Measurements from ENCODE around the gene CHERP.

- TF ChIP-seq, protein P1, sequence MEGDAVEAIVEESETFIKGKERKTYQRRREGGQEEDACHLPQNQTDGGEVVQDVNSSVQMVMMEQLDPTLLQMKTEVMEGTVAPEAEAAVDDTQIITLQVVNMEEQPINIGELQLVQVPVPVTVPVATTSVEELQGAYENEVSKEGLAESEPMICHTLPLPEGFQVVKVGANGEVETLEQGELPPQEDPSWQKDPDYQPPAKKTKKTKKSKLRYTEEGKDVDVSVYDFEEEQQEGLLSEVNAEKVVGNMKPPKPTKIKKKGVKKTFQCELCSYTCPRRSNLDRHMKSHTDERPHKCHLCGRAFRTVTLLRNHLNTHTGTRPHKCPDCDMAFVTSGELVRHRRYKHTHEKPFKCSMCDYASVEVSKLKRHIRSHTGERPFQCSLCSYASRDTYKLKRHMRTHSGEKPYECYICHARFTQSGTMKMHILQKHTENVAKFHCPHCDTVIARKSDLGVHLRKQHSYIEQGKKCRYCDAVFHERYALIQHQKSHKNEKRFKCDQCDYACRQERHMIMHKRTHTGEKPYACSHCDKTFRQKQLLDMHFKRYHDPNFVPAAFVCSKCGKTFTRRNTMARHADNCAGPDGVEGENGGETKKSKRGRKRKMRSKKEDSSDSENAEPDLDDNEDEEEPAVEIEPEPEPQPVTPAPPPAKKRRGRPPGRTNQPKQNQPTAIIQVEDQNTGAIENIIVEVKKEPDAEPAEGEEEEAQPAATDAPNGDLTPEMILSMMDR (conservative IDR thresholded peaks at IDR 0.05): no peak
- no peak for TF ChIP-seq EZH2 (IDR thresholded peaks at IDR 0.05; ENCODE audit: low read depth)
Measured at GRCh38 chr19:16509141-16510061, 32.8 kb downstream of the CHERP start.

All from PC-9 (cell line).